Left lobe of liver (tissue), 2 donors: ENCODE data around the gene PDE10A. TPM values are rescaled to one million over a fixed set of nuclear protein-coding genes. Genes with fewer than 3 reads are reported as not detected.
"Not testable (repeated sequence)": the region's sequence is repeated elsewhere in the genome, so short reads cannot be mapped to it uniquely, and the experiment has no call there.

ENCODE experiments used
- ATAC-seq: fragments of 200-7000 bp; cut with Tn5 transposase; one replicate; pipeline ENCODE4 v1.9.1; 2020; ENCODE audit warnings: mild to moderate bottlenecking, moderate library complexity
- DNase-seq: peaks from one replicate; pipeline ENCODE4 v3.0.0-alpha.2; 2020; ENCODE audit warnings: low spot score
- total RNA-seq: library from RNA; stranded (reverse); gene quantifications from one replicate; pipeline ENCODE4 v1.2.1, GENCODE V29; 2021
- donor health status: DM: no; HTN: no; CAD: no; lungs with moderate emphysema.
- donor health status: DM: no; HTN: yes; CAD: no.

PDE10A gene
- total RNA-seq, 1 donor from 2014 or later = 0.45 TPM

DNA sequence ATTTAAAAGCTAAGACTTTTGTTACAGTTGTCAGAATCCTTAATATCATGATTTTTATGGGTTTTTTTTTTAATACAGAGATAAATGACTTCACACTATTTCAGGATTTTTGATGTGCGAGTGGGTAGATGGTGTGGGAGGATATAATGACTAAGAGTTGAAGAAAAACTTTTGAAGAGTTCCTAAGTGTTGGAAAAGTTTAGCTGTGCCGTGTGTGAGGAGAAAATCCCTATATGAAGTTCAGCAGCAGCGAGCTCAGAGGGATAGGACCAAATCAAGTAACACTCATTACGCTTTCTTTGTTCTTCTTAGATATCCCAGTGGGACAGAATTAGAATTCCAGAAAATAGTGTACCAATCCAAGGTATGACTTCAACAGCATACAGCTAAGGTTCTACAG, 34.1 kb downstream of the PDE10A start:
- DNase-seq (no peak), ATAC-seq (no peak)

DNA sequence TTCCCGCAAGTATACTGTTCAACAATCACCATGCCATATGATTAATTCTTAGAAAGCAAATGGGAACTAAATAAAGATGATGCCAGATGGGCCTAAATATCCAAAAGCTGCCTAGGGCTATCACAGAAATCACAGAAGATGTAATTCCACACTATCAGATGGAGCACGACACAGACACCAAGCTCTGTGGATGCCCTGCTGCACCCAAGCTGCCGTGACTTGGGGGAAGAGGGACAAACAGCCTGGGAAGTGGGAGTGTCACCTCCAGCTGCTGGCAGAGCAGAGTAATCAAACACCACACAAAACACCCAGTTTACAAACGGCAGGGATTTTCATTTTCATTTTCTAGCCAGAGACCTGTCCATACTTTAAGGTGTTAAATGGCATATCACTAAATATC, 35.7 kb downstream of the PDE10A start:
- DNase-seq = no peak
- no peak for ATAC-seq

DNA sequence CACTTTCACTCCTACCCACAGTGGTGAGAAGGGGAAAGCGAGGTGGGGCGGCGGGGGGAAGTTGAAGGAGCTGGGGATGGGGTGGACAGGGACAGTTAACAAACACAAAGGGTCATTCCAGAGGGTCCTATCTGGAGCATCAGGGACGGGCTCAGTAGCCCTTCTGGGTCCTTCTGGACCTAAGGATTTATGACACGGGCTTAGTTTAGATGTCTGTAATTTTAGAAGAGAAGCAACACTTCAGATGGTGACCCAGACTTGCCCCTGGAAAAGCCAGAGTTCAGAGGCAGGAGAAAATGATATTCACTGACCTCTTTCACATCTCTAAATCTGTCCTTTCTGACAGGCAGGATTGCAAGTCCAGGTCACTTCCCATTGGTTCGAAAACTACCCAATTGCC, 36.3 kb downstream of the PDE10A start:
- no peak for DNase-seq
- ATAC-seq = no peak

DNA sequence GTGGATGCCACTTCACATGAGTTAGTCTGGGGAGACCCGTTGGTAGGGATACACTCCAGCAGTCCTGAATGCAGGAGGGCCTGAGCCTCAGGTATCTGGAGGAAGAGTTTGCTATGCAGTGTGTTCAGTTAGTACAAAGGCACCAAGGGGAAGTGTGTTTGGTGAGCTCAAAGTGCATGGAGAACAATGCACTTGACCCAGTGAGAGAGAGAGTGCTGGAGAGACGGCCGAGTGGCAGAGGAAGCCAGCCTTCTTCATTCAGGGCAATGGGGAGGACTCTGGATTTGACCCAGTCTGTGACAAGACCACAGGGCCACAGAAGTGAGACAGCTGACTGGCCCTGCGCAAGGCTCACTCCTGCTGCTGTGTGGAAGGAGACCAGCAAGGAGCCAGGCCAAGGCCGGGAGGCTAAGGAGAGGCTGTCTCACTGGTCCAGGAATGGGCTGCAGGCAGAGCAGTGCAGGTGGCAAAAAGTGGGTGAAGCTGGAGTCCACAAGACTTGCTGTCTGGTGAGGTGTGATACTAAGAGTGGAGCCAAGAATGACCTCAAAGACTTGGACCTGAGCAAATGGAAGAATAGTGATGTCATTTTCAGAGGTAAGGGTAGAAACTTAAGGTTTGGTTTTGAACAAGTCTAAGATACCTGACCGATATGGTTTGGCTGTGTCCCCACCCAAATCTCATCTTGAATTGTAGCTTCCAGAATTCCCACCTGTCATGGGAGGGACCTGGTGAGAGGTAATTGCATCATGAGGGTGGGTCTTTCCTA, 38.0 kb downstream of the PDE10A start:
- no peak for ATAC-seq

DNA sequence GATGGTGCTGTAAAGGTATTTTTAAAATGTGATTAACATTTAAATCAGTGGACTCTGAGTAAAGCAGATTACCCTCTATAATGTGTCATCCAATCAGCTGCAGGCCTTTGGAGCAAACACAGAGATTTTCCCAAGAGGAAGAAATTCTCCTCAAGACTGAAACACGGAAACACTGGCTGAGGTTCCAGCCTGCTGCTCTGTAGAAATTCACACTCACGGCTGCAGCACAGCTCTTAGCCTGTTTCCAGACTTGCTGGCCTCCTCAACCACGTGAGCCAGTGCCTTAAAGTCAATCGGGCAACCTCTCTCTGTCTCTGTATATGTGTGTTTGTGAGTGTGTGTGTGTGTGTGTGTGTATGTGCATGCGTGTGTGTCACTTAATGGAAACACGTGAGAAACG, 41.1 kb downstream of the PDE10A start:
- DNase-seq (no peak), ATAC-seq (no peak)

More for the DNA sequence above, 38.0 kb downstream of the PDE10A start:
- no peak for DNase-seq

DNA sequence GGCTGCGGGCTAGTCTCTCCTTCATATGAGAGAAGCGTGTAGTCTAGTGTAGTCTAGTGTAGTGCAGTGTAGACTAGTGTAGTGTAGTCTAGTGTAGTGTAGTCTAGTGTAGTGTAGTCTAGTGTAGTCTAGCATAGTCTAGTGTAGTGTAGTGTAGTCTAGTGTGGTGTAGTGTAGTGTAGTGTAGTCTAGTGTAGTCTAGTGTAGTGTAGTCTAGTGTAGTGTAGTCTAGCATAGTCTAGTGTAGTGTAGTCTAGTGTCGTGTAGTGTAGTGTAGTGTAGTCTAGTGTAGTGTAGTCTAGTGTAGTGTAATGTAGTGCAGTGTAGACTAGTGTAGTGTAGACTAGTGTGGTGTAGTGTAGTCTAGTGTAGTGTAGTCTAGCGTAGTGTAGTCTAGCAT, 44.1 kb downstream of the PDE10A start:
- DNase-seq, ATAC-seq: not testable (repeated sequence)

DNA sequence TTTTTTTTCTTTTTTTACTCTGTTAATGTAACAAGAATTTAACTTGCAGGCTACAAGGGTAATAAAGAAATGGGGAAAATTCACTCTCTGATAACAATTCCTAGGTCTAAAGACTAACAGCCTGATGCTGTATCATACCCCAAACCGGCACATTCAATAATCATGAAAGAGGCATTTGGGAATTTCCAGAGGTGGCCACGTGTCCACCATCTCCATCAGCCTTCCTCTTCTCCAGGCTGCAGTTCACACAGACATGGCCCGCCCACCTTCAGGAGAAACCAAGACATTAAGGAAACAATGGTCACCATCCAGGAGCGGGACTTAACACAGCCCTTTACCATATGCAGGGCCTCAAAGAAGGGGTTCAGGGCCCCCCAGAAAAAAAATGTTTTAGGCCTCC, 44.8 kb downstream of the PDE10A start:
- DNase-seq (no peak), ATAC-seq (no peak)

DNA sequence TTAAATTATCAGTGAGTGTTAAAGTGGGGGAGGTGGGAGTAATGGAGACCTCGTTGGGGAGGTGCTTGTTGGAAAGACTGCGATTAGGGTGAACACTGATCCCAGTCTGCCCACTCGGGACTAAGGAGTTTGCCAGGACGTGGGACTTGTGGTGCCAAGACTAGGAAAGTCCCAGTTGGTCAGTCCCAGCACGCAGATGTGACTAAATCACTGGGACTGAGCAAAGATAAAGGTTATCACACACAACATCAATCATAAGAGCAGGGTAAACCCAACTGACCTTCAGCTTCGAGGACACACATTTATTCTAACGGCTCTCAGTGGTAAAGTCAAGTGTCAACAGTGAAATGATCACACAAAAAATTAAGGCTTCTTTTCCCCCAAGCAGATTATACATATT, 45.5 kb downstream of the PDE10A start:
- ATAC-seq (no peak), DNase-seq (no peak)

DNA sequence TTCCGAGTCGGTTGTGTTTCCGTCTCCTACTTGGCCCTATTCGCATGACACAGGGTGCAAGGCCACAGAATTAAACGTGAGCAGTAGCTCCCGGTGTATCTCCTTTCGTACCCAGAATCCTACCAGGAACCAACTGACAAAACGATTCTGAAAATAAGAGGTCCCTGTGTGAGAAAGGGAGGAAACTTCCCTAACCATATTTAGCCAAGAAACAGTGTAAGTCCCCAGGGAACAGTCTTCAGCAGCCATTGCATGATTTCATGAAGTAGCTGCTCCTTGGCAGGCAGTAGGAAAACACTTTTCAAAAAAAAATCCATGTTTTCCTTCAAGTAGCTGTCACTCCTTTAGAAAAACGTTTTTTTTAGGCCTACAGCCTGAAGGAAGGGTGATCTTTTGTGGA, 46.9 kb downstream of the PDE10A start:
- ATAC-seq (no peak), DNase-seq (no peak)

DNA sequence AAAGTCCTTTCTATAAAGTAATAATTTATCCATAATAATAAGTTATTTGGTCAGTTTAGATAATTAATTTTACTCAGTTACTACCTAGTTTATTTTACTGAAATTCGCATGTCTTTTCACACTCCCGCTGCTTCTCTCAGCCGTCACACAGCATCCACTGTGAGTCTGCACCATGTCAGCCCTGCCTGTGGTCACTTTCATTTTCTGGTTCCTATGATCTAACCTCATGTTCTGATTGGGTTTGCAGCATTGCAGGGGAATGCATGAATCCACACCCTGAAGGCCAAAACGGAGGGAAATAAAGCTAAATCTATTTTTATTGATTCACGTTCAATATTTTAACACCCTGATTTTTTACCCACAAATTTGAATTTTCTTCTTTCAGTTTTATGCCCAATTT, 47.4 kb downstream of the PDE10A start:
- no peak for ATAC-seq

DNA sequence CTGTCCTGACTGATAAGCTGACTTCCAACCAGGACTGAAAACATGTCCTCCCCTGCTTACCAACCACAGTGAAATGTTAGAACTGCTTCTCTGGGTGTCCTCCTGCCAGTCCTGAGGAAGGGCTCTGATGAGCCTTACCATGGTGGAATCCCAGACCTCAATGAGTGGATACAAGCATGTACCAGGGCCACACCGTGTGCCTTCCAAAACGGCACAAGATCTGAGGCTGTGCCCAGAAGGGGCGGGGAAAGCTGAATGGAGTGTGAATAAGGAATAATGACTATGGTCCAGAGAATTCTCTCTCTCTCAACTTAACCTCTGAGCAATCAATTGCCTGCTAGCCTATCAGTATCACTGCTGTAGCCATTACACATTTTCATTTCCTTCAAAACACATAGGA, 51.7 kb downstream of the PDE10A start:
- no peak for ATAC-seq
- DNase-seq = no peak

More for the DNA sequence above, 47.4 kb downstream of the PDE10A start:
- no peak for DNase-seq

DNA sequence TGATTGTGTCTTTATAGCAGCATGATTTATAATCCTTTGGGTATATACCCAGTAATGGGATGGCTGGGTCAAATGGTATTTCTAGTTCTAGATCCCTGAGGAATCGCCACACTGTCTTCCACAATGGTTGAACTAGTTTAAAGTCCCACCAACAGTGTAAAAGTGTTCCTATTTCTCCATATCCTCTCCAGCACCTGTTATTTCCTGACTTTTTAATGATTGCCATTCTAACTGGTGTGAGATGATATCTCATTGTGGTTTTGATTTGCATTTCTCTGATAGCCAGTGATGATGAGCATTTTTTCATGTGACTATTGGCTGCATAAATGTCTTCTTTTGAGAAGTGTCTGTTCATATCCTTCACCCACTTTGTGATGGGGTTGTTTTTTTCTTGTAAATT, 54.5 kb downstream of the PDE10A start:
- not testable (repeated sequence) for DNase-seq, ATAC-seq

DNA sequence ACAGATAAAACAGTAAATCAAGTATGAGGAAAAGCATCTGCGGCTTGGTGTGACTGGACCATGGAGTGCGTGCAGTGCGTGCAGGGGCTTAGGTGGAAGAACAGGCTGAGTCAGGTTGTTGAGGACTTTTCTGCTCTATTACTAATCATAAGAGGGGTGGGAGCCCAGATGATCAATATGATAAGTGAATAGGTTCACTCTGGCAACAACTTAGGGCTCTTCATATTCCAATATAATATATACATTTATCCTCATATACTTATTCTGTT, 56.4 kb downstream of the PDE10A start:
- no peak for DNase-seq
- ATAC-seq = no peak

DNA sequence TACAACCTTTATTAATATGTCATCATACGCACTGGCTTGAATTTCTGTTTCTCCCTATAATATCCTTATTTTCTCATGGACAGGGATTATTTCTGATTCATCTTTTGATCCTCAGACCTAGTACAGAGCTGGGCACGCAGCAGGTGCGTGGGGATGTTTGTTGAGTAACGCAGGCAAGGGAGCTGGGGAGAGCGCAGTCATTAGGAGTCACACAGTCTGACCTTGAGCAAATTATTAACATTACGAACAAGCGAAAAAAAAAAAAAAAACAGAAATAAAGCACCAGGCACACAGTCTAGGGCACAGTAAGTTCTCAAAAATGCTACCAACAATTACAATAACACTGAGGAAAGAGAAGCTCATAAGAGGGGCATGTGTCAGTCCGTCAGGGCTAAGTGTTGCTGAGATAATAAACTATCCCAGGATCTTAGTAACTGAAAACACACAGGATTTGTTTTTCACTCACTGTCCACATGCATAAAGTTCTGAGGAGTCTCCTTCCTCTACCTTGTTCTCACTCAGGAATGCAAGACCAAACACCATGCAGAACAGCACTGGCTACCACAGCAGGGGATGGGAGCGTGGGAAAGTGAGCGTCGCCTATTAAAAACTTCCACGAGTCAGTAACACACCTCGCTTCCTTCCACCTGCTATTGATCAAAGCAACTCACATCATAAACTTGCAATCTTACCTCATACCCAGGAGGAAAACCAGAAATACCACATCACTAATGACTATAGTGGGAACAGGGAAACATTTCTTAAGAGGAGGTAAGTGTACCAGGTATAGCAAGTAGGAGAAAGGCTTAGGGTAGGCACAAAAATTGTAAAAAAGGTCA, 56.9 kb downstream of the PDE10A start:
- ATAC-seq = no peak
- no peak for DNase-seq

DNA sequence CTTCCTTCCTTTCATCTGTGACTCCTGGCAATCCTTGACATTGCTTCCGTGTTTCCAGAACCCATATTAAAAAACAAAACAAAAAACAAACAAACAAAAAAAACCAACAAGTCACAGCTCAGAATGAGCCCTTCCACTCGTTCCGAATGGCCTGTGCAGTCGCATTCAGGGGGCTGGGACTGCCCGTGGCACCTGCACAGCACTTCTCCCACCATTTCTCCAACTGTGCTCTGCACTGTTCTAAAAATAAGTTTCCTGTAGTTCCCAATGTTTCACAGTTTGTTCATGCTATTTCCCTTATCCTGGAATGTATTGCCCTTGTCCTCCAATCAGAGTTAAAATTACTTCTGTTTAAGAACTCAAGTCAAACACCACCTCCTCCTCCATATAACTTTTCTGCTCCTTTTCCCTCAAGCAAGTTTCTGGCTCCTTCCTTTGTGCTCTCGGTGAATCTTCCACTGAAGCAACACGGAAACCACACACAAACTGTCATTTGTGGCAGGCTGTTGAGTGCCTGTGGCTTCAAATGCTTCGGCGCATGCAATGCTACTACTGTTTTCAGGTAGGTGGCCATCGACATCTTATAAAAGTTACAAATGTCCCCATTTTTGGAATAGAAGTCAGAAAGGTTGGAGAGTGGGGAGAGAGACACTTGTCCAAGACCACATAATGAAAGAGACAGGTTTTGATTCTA, 57.7 kb downstream of the PDE10A start:
- no peak for ATAC-seq

DNA sequence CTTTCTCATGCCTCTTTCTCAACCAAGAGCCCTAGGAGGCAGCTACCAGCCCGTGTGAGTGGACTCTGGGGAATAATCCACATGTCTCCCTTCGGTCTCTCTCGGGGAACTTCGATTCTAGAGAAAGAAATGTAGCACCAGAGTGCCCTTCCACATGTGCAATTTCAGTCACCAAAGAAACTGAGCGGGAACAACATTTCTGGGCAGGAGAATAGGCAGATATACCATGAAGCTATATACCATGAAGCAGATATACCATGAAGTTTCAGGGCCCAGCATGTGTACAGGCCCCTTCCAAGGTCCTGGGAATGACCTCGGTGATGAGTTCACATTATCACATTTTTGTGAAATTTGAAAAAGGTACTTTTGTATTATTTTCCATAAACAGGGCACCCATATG, 60.8 kb downstream of the PDE10A start:
- ATAC-seq (no peak), DNase-seq (no peak)

More for the DNA sequence above, 57.7 kb downstream of the PDE10A start:
- no peak for DNase-seq

DNA sequence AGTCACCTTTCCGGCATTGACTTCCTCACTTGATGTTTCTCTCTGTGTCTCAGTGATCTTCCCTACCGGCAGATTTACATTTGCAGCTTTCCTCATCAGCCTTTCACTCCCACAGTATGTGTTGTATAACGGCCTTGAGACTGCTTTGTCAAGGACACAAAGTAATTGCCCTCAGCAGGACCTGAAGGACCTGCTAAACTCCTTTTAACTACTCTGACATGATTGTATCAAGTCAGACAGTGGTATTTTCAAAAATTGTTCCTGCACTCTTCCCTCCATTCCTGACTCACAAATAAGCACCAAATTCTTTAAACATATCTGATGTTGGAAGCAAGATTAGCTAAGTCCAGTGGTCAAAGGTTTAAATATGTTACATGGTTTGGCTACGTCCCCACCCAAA, 62.4 kb downstream of the PDE10A start:
- no peak for ATAC-seq

DNA sequence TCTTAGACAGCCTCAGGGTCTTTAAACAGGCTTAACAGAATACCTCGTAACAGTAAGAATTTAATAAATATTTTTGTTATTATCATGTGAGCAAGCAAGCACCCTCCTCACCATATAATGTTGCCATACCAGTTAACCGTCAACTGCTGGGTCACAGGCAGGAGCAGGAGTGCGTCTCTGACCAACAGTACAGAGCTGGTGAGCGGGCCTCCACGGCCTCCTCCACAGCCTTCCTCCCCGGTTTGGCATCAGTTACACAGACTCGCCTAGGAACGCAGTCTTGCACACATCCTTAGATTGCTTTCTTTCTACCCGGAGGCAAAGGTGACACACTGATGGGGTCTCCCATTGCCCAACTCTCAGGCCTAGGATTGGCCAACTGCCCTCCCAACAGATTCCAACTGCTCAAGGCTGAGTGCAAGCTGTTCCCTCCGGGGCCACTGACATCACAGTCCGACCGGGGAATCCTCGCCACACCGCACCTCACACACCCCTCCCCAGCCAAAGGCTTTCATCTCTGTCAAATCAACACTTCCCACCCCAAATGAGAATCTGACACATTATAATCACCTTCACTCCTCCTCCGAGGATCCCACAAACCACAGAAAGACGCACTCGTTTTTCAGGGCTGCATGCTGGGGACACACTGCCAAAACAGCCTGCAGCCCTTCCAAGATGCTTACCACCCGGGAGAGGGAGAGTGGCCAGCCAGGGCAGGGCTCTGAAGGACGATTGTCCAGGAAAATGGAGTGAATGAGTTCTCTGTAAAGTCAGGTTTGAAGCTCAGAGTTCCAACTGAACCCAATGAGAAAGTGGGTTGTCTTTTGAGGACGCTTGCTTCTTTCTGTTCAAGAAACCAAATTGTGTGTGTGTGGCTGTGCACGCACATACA, 63.2 kb downstream of the PDE10A start:
- no peak for DNase-seq
- no peak for ATAC-seq

More for the DNA sequence above, 62.4 kb downstream of the PDE10A start:
- DNase-seq = no peak

DNA sequence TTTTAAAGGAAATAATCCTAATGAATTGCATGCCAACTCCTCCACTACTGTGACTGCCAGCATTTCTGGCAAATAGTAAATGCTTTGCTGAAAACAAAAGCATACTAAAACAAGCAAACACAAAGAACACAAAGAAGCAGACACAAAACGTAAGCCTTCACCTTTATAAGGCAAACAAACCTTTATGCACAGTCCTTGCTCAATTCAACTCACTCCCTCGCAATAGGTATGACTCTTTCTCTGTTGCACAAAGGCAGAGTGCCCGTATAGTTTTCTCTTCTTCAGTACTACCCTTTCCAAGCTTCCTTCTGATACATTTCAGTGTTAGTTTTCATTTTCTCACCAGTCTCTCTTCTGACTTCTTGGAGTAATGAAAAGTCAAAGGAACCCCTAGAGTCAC, 63.9 kb downstream of the PDE10A start:
- DNase-seq = no peak
- ATAC-seq = no peak

DNA sequence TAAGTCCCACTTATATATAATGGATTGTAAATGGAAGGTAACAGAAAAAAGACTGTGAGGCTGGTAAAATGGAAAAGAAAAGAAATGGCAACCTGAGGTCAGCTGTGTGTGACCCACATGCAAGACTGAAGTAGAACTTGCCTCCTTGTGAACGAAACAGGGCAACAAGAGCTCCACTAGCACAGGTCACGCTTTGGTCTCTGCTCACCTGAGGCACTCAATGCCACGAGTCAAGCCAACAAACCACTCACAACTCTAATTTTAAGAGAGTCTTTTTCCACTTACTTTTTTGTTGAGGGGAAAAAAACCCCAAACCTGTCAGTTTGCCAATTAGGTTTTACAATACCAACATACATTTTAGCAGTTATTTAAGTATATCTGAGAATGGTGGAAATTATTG, 65.2 kb downstream of the PDE10A start:
- ATAC-seq = no peak

More for the DNA sequence above, 65.2 kb downstream of the PDE10A start:
- no peak for DNase-seq
